HG02973 (cell line): ENCODE measurements around the gene AGMAT.
A peak's percentile ranks its signal among the peaks of the same experiment; 100 is the strongest.

Source experiments
- ATAC-seq: cut with Tn5 transposase; IDR thresholded peaks from one replicate; pipeline ENCODE4 v1.9.1; 2021; ENCODE audit warnings: moderate library complexity; ENCODE audit not compliant: unreplicated experiment

Gene AGMAT

DNA sequence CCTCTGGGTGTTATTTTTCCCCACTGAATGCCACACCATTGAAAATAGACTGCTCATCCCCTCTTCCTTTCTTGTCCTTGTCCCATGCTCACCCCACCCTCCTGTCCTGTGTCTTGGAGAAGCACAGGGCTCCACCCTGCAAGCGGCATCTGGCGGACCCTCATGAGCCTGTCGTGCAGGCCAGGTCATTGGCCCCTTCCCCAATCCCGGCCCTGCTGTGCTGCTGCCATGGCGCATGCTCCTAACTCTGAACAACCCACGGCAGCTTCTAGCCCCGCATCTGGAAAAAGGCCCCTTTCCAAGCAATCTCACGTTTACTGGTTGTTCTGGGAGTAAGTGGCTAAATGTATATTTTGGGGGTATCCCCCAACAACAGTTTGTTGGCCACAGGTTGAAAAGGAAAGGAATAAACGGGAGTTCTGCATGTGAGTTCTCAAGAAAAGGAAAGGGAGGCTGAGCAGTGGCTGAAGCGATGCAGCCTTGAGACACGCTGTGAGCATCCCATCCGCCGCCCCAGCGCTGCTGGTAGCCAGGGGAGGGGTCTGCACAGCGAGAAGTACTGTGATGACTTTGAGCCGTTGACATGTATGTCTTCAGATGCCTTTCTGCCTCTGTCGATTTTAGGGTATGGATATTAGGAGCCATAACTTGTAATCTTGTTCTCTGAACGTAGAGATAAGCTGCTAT, 16.3 kb downstream of the AGMAT start:
- ATAC-seq: no peak

DNA sequence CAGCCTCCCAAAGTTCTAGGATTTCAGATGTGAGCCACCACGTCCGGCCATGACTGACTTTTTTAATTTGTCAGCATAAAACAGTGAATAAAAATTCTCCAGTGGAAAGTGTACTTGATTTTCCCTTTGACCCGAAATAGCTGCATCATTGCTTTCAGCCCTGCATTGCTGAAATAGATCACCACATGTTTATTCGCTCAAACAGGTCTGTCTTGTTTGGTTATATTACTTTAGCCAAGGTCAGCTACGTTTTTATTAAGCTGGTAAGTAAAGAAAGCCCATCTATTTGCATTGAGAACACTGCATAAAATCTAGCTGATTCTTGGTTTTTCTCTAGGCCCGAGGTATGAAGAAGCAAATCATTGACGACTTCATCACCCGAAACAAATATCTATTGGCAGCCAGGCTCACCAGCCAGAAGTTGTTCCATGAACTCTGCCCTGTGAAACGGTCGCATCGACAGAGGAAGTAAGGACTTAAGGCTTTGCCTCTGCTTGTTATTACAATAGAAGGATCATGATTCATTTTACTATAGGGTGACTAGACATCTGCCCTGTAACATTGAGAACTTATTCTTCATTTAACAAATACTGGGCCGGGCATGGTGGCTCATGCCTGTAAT, 25.6 kb downstream of the AGMAT start:
- ATAC-seq: no peak

DNA sequence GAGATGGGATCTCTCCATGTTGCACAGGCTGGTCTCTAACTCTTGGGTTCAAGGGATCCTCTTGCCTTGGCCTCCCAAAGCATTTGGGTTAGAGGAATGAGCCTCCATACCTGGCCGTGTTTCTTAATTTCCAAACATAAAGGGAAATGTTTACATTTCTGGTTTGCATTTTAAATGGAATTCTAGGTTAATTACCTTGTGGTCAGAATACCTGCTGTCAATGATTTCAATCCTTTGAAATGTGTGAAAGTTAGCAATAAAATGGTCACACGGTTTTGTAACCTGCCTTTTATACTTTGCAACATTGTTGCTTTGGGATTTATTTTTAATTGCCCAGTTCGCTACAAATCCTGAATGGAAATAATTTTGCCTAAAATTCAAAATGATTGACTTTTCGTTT, 26.3 kb downstream of the AGMAT start:
- no peak for ATAC-seq

DNA sequence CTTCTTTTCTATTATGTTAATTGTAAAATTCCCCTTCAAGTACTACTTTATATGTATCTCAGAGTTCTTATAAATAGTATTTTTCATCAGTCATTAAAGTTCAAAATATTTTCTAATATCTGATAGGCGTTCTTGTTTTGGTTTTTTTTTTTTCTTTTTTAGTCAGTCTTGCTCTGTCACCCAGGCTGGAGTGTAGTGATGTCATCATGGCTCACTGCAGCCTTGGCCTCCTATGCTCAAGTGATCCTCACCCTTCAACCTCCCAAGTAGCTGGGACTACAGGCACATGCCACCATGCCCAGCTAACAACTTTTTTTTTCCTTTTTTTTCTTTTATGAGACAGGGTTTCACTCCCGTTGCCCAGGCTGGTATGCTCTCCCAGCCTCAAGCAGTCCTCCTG, 27.3 kb downstream of the AGMAT start:
- no peak for ATAC-seq

DNA sequence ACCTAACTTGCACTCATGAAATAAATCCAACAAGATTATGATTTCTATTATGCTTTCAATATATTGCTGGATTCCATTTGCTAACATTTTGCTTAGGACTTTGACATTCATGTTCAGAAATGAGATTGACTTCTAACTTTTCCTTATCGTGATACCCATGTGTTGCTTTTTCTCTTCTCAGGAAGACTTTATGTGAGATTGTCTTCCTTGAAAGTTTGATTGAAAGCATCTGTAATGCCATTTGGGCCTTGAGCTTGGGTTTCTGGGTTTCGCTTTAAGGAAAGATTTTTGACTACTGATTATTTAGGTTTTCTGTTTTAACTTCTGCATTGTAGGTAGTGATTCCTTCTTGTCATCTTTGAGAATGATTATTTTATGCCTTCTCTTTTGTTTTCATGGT, 27.8 kb downstream of the AGMAT start:
- no peak for ATAC-seq

DNA sequence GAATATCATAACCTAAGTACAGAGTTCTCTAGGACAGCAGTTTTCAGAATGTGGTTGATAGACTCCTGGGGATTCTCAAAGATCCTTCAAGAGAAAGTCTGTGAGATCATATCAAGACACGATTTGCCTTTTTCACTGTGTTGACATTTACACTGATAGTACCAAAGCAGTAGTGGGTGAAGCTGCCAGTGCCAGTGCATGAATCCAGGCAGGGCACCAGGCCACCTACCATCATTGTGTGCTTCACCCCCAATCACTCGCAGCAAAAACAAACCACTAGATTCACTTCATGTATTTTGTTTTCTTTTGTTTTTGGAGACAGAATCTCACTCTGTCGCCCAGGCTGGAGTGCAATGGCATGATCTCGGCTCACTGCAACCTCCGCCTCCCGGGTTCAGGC, 34.3 kb downstream of the AGMAT start:
- ATAC-seq: no peak

DNA sequence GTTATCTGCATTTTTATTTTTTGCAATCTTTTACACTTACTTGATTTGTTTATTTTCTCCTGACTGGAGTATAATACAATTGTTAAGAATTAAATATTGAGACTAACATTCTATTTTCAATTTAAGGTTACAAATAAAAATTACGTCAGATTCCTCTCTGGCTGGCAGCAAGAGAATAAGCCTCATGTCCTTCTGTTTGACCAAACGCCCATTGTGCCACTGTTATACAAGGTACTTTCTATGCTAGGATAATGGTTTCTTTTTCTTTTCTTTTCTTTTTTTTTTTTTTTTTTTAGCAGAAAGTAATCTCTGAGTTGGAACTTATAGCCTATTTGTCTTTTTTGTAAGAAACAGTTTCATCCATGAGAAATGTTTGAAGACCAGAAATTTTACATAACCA, 38.2 kb downstream of the AGMAT start:
- no peak for ATAC-seq

DNA sequence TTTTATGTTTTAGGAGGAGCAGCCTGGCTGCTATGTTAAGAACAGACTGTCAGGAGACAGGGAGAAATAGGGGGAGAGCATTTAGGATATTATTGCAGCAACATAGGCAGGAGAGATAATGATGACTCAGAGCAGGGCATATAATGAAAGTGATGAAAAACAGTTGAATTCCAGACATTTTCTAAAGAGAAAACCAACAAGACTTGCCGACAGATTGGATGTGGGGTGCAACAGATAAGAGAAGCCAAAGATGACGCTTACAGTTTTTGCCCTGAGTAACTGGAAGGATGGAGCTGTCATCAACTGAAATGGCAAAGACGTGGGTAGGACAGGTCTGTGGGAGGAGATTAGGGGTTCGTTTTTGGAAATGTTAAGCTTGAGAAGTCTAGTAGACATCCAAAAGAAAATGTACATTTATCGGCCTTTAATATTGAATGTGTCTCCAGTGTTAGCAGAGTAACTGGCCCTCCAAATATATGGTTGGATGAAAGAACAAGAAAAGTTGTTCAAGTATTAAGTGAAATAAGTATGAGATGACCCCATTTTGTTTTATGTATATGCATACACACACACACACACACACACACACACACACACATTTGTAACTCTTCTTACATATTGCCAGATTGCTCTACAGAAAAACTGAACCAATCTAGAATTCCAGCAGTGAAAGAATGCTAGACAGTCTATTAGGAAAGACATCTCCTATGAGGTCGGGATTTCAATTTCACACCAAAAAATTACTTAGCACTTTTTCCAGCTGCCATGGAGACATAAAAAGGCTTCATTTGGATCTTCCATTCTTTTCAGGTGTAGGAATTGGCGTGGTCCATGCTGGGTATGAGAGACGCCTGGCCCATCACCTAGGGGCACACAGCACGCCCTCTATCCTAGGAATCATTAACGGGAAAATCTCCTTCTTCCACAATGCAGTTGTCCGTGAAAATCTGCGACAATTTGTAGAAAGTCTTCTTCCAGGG, 41.0 kb downstream of the AGMAT start:
- no peak for ATAC-seq

DNA sequence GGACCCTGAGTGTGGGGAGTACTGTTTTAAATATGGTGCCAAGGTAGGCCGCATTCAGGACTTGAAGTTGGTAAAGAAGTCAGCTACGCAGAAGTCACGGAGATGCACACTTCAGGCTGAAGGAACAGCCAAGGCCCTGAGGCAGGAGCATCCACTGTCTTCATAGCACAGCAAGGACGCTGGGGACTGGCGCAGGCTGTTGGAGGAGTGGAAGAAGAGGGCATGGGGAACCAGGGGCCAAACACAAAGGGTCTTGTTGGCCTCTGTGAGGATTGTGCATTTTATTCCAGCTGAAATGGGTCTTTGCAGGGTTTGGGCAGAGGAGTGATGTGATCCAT, 41.6 kb downstream of the AGMAT start:
- ATAC-seq: no peak

DNA sequence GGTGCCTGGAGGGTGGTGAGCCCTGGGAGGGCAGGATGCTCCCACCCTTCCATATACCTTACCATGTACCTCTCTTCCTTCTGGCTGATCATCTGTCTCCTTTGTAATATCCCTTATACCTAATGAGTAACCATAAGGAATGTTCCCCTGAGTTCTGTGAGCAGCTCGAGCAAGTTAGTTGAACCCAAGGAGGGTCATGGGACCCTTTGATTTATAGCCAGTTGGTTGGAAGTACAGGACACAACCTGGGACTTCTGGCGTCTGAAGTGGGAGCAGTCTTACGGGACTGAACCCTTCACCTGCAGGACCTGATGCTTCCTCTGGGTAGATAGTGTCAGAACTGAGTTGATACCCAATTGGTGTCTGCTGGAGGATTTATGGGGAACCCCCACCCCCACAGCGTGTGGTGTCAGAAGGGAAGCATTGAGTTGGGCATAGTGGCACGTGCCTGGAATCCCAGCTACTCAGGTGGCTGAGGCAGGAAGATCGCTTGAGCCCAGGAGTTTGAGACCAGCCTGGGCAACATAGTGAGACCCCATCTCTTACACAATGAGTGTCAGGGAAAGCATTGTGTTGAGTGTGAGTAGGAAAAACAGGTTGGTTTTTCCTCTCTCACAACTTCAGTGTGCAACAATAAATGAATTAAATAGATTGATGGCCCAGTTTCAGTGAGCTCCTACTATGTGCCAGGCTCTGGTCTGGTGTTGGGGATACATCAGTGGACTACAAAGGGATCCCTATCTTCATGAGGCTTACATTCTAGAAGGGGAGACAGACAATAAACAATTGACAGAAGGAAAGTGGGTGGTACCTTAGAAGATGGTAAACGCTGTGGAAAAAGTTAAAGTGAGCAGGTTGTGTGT, 42.2 kb downstream of the AGMAT start:
- ATAC-seq: no peak

DNA sequence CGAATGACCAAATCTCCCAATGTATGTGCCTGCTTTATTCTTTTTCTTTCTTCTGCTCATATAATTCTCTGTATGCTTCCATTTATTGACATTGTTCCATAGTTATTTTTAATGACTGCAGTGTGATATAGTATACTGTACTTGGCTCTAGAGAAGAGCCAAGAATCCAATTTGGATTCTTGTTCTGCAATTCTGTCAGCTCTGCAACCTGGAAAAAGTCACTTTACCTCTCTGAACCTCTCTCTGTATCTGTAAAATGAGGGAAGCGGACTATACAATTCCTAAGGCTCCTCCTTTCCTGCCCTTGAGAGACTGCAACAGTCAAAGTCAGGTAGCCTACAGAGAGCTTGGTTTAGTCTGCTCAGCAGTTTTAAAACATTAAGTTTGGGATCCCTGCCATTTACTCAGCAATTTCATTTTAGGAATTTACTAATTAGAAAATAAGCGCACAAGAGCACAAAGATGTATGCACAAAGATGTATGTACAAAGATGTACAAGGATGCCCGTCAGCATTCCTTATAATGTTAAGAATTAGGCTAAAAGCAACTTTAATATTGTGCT, 43.5 kb downstream of the AGMAT start:
- ATAC-seq: no peak

DNA sequence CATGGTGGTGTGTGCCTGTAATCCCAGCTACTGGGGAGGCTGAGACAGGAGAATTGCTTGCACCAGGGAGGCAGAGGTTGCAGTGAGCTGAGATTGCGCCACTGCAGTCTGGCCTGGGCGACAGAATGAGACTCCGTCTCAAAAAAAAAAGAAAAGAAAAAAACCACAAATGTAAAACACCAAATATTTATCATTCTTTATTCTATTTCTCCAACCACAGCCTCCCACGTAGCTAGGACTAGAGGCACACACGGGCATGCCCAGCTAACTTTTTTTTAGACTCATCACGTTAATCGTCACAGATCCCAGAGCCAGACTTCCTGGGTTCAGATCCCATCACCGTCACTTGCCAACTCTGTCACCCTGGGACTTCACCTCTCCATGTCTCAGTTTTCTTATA, 44.7 kb downstream of the AGMAT start:
- ATAC-seq: no peak

DNA sequence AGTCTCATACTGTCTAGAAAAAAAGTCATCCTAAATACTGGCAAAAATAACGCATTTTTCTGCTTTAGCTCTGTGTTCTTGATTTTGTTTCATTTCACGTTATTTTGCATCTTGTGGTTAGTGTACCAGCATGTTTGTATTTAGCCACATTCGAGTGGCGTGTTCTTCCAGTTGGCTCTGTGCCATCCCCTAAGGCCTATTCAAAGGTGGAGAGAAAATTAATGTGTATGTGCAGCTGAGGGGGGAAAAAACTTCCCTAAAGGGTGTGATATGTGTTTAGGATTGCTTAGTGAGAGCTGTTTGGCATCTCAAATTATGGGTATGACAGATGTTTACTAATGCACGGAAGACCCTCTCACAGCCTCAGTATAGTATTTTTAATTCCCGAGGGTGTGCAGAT, 46.1 kb downstream of the AGMAT start:
- no peak for ATAC-seq

DNA sequence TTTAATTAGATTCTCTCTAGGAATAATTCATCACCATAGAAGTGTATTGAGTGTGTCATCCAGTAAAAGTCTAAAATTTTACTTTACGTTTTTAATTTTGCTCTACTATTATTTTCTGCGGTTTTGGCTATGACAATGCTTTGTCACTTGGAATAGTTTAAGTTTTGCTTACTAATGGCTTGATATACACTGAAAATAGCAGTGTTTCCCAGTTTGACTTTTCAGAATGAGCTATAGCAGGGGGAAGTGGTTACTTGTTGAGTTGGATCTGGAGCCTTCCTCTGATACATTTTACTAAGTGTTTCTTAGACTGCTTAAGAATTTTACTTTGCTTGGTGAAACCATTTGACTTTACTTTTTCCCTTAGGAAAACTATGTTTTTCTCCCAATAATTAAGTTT, 53.2 kb downstream of the AGMAT start:
- no peak for ATAC-seq

DNA sequence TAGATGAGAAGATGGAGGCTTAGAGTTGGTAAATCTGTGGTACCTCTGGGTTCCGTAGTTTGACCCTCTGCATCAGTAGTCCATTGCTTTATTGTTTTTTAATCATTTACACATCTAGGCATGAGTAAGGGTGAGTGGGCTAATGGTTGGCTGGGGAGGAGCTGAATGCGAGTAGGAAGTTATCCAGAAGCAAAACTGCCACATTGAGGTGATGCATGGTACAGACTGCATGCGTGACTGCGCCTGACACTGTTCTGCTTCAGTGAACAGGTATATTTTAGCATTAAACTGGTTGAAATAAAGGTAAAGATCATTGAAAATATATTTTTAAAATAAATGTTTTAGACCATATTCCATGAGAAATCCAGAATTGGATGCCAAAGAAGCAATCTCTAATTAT, 53.8 kb downstream of the AGMAT start:
- ATAC-seq: no peak

DNA sequence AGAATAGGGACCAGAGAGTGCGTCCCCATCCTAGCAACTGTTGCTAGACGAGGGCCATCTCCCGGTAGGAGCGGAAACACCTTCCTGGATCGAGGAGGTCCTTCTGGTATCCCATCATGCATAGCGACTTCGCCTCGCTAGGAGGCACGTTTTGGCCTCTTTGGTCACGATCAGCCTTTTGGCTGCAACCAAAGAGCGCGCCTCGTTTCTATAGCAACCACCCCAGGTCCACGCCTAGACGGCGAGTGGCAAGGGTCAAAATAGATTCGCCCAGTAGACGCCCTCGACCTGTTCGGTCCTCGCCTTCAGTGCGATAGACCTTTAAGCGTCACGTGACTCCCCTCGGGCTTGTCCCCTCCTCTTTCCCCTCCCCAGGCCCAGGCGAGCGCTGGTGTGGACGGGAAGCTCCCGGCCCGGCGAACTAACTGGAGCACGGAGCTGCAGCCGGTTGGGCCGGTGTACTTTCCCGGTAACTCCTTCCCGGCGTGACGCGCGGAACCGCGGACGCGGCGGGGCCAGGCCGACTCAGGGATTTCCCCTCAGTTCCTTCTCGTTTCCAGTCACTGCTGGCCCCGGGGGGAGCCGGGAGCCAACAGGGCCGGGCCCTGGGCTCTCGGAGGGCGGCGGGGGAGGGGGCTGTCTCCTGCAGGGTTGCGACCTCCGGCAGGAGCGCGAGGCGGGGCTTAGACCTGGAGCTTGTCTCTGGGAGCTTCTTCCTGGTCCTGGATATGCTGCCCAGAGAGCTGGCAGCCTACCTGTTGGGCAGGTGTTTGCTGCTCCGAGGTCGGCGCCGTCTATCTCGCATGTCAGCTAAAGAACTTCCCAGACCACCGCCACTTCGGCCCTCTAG, 58.1 kb downstream of the AGMAT start, which contains the start of gene DNAJC16:
Gene DNAJC16 (plus strand): TSS at position 359 of the 850 bp plus-strand sequence. CDS start 2,258 bp downstream, outside the sequence.
- ATAC-seq: peak; percentile 49

DNA sequence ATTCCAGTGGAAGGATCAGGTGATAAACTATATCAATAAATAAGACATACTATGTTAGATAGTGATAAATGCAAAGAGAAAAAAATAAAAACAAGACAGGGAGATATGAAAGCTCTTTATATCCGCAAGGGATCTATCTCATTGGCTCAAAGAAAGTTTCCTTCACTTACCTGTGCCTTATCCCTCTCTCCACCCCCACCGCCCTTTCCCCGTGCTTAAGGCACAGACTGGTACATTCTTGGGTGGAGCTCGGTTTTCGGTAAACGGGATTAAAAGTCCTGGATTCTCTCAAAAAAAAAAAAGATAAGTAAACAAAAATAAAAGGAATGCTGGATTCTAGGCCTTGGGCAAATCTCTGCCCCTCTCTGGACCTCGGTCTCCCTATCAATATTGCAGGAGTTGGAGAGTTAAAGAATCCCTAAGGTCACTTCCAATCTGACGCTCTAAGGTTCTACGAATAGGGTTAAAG, 58.8 kb downstream of the AGMAT start:
- ATAC-seq: no peak

DNA sequence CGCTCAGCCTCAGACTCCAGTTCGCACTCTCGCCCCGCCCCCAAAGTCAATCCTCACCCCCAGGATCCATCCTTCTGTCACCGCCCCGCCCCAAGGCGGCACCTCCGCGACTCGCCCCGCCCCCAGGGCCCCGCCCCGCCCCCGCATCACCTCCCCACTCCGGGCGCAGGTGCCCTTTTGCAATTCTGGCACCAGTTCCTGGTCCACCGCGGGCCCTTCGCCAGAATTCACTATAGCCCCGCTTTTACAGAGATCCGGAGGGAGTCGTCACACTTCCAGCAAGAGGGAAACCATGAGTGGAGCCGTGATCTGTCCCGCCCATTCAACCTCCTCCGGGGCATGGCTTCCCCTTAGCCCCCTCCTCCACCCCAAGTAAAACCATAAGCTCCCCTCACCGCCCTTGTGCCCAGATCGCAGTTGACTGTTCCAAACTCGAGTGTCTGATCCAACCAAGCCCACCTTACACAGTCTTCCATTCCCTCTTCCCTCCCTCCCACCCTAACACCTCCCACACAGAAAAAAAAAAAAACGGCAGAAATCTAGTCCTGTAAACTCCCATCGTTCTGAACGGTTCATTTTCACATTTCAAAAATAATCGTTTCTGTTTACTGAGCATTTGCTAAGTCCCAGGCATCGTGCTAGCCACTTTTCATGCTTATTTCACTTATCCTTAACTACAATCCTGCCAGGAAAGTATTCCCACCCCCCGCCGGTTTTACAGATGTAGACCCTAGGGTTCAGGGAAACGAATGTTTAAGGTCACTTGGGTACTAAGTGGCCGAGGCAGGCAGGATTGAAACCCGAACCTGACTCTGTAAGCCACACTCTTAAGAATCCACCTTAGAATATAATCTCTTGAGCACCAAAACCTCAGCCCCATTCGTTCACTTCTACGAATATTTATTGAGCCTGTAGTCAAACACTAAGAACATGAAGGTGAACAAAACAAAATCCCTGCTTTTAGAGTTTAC, 59.5 kb downstream of the AGMAT start:
- ATAC-seq: peak; percentile 5
